Right lobe of liver (tissue), 6 donors: ENCODE data around the gene RPA1. TPM values are rescaled to one million over a fixed set of nuclear protein-coding genes. Genes with fewer than 3 reads are reported as not detected.
A peak's percentile ranks its signal among the peaks of the same experiment; 100 is the strongest.

Experiments used
- ATAC-seq, 4 donors: fragments of 200-7000 bp; cut with Tn5 transposase; one replicate each; pipeline ENCODE4 v1.9.1; 2020; ENCODE audit warnings: mild to moderate bottlenecking in 4 of 4, moderate library complexity in 4 of 4
- DNase-seq, 3 donors: peaks; one replicate each; pipeline ENCODE4 v3.0.0-alpha.2; 2020
- H3K27ac ChIP-seq, 3 donors: fragments of 200-600 bp; one replicate each; pipeline ENCODE4 v1.8.0; 2022
- H3K27me3 ChIP-seq, 2 donors: fragments of 200-600 bp; one replicate each; pipeline ENCODE4 v1.8.0; 2022
- H3K36me3 ChIP-seq, 4 donors: fragments of 200-600 bp; sonication (generic) in 1 of 4; one replicate each; pipeline versions ENCODE4 v1.5.1 to v1.8.0; 2017 to 2022; ENCODE audit warnings: control low read depth in 1 of 4
- H3K4me1 ChIP-seq, 4 donors: fragments of 200-600 bp; sonication (generic) in 1 of 4; one replicate each; pipeline versions ENCODE4 v1.5.1 to v1.8.0; 2017 to 2022; ENCODE audit warnings: control low read depth in 1 of 4
- H3K4me3 ChIP-seq, 3 donors: fragments of 200-600 bp; one replicate each; pipeline ENCODE4 v1.8.0; 2022
- H3K9me3 ChIP-seq, 4 donors: fragments of 200-600 bp; sonication (generic) in 1 of 4; one replicate each; pipeline versions ENCODE4 v1.5.1 to v1.8.0; 2017 to 2022; ENCODE audit warnings: control low read depth in 1 of 4
- CTCF ChIP-seq, 4 donors: fragments of 200-600 bp in 3 of 4; fragments of 450-650 bp in 1 of 4; IDR thresholded peaks; one replicate each; pipeline versions ENCODE4 v1.5.1 to v1.8.0; 2016 to 2022; ENCODE audit warnings: antibody characterized with exemption in 4 of 4, mild to moderate bottlenecking in 2 of 4
- POLR2A ChIP-seq: fragments of 450-650 bp; IDR thresholded peaks from one replicate; pipeline ENCODE4 v1.6.1; 2017; ENCODE audit warnings: antibody characterized with exemption, mild to moderate bottlenecking
- WGBS: methylation state at CpG from one replicate; pipeline ENCODE4 v1.1.6; 2018; ENCODE audit warnings: low coverage, low lambda C conversion rate; ENCODE audit not compliant: insufficient coverage; ENCODE audit errors: missing lambda C conversion rate; 5-methylcytosine and 5-hydroxymethylcytosine counted together
- intact Hi-C, 2 donors: fragments of 100-400 bp; cut with DNase I; formaldehyde crosslinking; loops; one replicate each; pipeline versions ENCODE4 v1.11.2 to v1.14.1; 2022
- total RNA-seq, 6 experiments: library from RNA; depleted of rRNA in 2 of 6; stranded (reverse); fragments of >200 nt in 2 of 6; fragmentation: NEBNext Ultra II Directional in 3 of 6; extraction: Animal tissue kit (Norgen Biotek cat#: 25700) in 3 of 6; gene quantifications; one replicate each; pipeline versions ENCODE4 v1.1.0 to v1.2.4, GENCODE V29; 2016 to 2023
- donor health status: DM: no; HTN: yes; CAD: no.
- donor health status: DM: no; HTN: no; CAD: no.
- donor health status: DM: no; HTN: no; CAD: no.
- donor health status: DM: no; HTN: yes; CAD: no.
- donor health status: DM: no; HTN: yes; CAD: no.

RPA1 gene
- total RNA-seq, 6 experiments from 2014 or later = 10.9 to 35.5 (median 29.2) TPM

- intact Hi-C loops = no loop called here
- H3K27me3 ChIP-seq = no peaks in the 10 kb centered on the region
- DNase-seq (no peak), ATAC-seq (peak; percentile 47 to 59 (median 54))
- H3K9me3 ChIP-seq = no peaks in the 10 kb centered on the region
- no peak overlapping the region for H3K4me3 ChIP-seq
- peaks cover 0 to 73% (median 22%) of the 10 kb centered on the region in 4 donors for H3K36me3 ChIP-seq
- WGBS = 73% methylated on average over 10 of the region's 10 CpGs
- TF ChIP-seq POLR2A (no peak), CTCF (IDR thresholded peaks at IDR 0.05) (peak; percentile 34 to 55 (median 46))
- no peaks in the 10 kb centered on the region for H3K4me1 ChIP-seq
- H3K27ac ChIP-seq = no peak overlapping the region
Measured at GRCh38 chr17:1882836-1883235, 53.0 kb downstream of the RPA1 start.

- 95% methylated on average over 16 of the region's 16 CpGs for WGBS
- ATAC-seq = no peak
- intact Hi-C loops = no loop called here
Measured at GRCh38 chr17:1883536-1883935, 53.7 kb downstream of the RPA1 start.

GRCh38 chr17:1888741-1889140 is 58.9 kb downstream of the RPA1 start:
- 94% methylated on average over 13 of the region's 14 CpGs for WGBS
- ATAC-seq = no peak

More at GRCh38 chr17:1883536-1883935, 53.7 kb downstream of the RPA1 start:
- DNase-seq = no peak
- no peaks in the 10 kb centered on the region for H3K27me3 ChIP-seq
- peaks cover 0 to 73% (median 20%) of the 10 kb centered on the region in 4 donors for H3K36me3 ChIP-seq
- H3K9me3 ChIP-seq = no peaks in the 10 kb centered on the region
- H3K4me1 ChIP-seq = no peaks in the 10 kb centered on the region
- TF ChIP-seq POLR2A (no peak), CTCF (IDR thresholded peaks at IDR 0.05) (no peak)
- no peak overlapping the region for H3K27ac ChIP-seq
- H3K4me3 ChIP-seq = no peak overlapping the region

GRCh38 chr17:1890758-1891450 is 61.1 kb downstream of the RPA1 start:
- Histone ChIP-seq H3K27ac (no peak overlapping the region), H3K27me3 (no peaks in the 10 kb centered on the region), H3K4me1 (no peaks in the 10 kb centered on the region), H3K4me3 (no peak overlapping the region), H3K36me3 (peaks cover 0 to 49% (median 5%) of the 10 kb centered on the region in 4 donors), H3K9me3 (no peaks in the 10 kb centered on the region)
- DNase-seq (no peak), ATAC-seq (no peak)
- intact Hi-C loops = no loop called here
- TF ChIP-seq POLR2A (no peak), CTCF (IDR thresholded peaks at IDR 0.05) (no peak)
- 82% methylated on average over 14 of the region's 15 CpGs for WGBS

More at GRCh38 chr17:1888741-1889140, 58.9 kb downstream of the RPA1 start:
- no peak for DNase-seq
- H3K36me3 ChIP-seq = peaks cover 0 to 61% (median 8%) of the 10 kb centered on the region in 4 donors
- H3K9me3 ChIP-seq = no peaks in the 10 kb centered on the region
- no peak overlapping the region for H3K27ac ChIP-seq
- H3K4me1 ChIP-seq = no peaks in the 10 kb centered on the region
- H3K27me3 ChIP-seq = no peaks in the 10 kb centered on the region
- no peak overlapping the region for H3K4me3 ChIP-seq
- TF ChIP-seq POLR2A = no peak
- no peak for TF ChIP-seq CTCF (IDR thresholded peaks at IDR 0.05)
- intact Hi-C loops = no loop called here
